Heart left ventricle (tissue), 13 donors: ENCODE results near the gene KISS1R.

ENCODE experiments used
- POLR2A ChIP-seq, 2 donors: fragments of 450-650 bp; IDR thresholded peaks; one replicate each; pipeline ENCODE4 v1.6.1; 2017; ENCODE audit warnings: antibody characterized with exemption in 2 of 2, mild to moderate bottlenecking in 2 of 2, moderate library complexity in 2 of 2
- TF ChIP-seq, protein P1 (sequence below), 12 donors: fragments of 200-600 bp; sonication (generic) in 4 of 12; IDR thresholded peaks; one replicate each; pipeline versions ENCODE4 v1.5.0 to v1.8.0; 2018 to 2022; ENCODE audit warnings: antibody characterized with exemption in 12 of 12, mild to moderate bottlenecking in 5 of 12
- donor health status: ischemic (EF 13 %, LVEDD 7.1; RV severe dilation, severe dysfunction).
- donor health status: DM: no; HTN: yes; CAD: no.
- donor health status: DM: no; HTN: no; CAD: no.
- donor health status: ischemic (EF 25% LVEDD 6.9; RV normal size, moderate dysfunction).
- donor health status: ischemic (EF 25% LVEDD 5.7; RV mildly dilated, moderate dysfunction).
- donor health status: ischemic (EF 35%, LVEDD 5.7; RV mildly dilated, moderate dysfunction).
- donor health status: nonischemic (EF 11% LVEDD 7.7; RV severe dilation, severe dysfunction).
- donor health status: DM: yes; HTN: yes; CAD: no.
- donor health status: PGD.
- donor health status: ischemic (EF 29% LVEDD 5.4; RV normal size, mild dysfunction).
- donor health status: nonischemic (EF 23%, LVEDD 6.1; RV moderate dilation, normal function).

DNA sequence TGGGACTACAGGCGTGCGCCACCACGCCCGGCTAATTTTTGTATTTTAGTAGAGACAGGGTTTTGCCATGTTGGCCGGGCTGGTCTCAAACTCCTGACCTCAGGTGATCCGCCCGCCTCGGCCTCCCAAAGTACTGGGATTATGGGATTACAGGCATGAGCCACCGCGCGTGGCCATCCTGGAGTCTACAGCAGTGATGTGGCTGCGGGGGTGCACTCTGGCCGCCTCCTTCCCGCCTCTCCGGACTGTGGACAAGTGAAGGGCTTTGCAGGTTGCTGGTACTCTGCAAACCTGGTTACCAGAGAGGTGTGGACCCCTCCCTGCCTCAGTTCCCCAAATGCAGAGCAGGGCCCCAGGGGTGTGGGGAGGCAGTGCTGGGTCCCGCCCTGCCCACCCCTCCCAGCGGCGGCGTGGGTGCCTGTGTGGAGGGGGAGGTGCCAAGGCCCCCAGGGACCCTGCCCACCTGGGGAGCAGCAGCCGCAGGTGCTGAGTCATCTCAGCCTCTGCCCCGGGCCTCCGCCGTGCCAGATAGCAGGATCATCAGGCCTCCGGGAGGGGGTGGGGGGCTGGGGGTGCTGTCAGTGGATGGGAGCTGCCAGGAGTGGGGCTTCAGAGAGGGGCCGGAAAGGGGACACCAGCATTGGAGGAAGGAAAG lies 31.8 kb downstream of the KISS1R start:
- TF ChIP-seq, protein P1, sequence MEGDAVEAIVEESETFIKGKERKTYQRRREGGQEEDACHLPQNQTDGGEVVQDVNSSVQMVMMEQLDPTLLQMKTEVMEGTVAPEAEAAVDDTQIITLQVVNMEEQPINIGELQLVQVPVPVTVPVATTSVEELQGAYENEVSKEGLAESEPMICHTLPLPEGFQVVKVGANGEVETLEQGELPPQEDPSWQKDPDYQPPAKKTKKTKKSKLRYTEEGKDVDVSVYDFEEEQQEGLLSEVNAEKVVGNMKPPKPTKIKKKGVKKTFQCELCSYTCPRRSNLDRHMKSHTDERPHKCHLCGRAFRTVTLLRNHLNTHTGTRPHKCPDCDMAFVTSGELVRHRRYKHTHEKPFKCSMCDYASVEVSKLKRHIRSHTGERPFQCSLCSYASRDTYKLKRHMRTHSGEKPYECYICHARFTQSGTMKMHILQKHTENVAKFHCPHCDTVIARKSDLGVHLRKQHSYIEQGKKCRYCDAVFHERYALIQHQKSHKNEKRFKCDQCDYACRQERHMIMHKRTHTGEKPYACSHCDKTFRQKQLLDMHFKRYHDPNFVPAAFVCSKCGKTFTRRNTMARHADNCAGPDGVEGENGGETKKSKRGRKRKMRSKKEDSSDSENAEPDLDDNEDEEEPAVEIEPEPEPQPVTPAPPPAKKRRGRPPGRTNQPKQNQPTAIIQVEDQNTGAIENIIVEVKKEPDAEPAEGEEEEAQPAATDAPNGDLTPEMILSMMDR (IDR thresholded peaks at IDR 0.05), result no peak
- TF ChIP-seq POLR2A (IDR thresholded peaks at IDR 0.05), result no peak
